Cerebellar nuclear complex (tissue), 1 donor: Measurements from ENCODE around the gene NAA25.
"Not testable (repeated sequence)": the region's sequence is repeated elsewhere in the genome, so short reads cannot be mapped to it uniquely, and the experiment has no call there.

Experiments
- DNase-seq, 2 experiments: peaks; one replicate each; lab custom pipeline; 2025; lab: John Stamatoyannopoulos, UW

The NAA25 gene

DNA sequence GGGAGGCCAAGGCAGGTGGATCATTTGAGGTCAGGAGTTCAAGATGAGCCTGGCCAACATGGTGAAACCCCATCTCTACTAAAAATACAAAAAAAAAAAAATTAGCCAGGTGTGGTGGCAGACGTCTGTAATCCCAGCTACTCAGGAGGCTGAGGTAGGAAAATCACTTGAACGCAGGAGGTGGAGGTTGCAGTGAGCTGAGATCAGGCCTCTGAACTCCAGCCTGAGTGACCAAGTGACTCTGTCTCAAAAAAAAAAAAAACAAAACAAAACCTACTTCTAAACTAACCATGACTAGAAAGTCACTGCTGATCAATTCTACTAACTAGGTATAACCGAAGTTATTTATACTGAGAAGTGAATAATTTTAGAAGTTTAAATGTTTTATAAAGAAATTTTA is 99.0 kb downstream of the NAA25 start:
- DNase-seq = not testable (repeated sequence)

DNA sequence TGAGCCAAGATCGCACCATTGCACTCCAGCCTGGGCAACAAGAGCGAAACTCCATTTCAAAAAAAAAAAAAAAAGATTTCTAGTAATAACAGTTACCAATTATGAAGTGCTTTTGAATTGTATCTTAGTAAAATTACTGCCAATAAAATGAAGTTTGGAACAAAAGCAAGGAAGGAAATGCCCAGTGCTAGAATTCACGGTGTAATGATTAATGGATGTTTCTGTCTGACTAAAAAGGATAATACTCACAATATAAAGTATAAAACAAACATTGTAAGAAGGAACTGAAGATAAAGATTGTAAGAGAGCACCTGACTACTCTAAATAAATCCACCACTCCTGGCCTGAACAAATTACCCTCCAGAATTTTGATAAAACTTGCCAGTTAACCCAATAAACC is 99.7 kb downstream of the NAA25 start:
- DNase-seq = no peak

- DNase-seq = no peak
Observed at GRCh38 chr12:112007945-112008344, 100.6 kb downstream of the NAA25 start.

DNA sequence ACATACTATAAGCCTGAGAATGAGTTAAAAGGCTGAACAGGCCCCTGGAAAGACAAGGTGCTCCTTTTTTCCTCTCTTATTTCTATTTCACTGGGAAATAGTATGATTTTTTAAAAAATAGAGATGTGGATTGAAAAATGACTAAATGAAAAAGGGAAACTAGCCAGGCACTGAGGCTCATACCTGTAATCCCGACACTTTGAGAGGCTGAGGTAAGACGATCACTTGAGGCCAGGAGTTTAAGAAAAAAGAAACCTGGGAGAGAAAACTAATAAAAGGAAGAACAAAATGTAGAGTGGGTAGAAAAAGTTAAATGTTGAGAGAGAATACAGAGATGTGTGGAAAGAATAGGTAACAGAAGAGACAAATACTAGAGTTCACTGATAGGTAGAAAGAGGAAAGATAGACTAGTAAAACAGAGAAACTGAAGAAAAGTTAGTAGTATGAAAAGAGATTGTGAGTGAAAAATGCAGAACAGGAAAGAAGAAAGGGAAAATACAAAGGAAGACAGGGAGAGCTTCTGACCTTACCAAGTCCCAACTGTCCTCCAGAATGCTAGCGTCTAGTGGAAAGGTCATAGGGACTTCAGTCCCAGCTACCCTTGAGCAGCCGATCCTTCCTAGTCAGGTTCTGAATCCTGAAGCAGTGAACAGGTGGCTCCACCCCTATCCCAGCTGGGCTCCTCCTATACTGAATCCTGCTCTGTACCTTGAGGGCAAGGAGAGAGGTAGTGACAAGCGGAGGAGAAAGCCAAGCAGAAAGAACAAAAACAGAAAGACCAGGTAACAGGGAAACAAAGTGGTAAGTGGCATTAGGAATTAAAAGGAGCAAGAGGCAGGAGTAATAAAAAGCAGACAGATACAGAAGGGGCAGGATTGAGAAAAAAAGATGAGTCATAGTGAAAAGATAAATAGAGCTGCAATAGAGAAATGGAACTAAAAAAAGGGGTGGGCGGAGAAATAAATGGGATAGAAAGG is 102.9 kb downstream of the NAA25 start:
- DNase-seq = no peak

DNA sequence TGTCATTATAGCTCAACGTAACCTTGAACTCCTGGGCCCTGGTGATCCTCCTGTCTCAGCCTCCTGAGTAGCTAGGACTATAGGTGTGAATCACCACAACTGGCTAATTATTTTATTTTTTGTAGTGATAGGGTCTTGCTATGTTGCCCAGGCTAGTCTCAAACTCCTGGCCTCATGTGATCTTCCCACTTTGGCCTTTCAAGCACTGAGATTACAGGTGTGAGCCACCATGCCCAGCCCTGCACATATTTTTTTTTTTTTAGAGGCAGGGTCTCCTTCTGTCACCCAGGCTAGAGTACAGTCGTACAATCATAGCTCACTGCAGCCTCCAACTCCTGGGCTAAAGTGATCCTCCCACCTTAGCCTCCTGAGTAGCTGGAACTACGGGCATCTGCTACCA is 104.5 kb downstream of the NAA25 start:
- DNase-seq = no peak

GRCh38 chr12:112001576-112001975 is 107.0 kb downstream of the NAA25 start:
- no peak for DNase-seq

GRCh38 chr12:112000820-112001219 is 107.8 kb downstream of the NAA25 start:
- no peak for DNase-seq

- DNase-seq = not testable (repeated sequence)
Observed at GRCh38 chr12:111999129-111999528, 109.5 kb downstream of the NAA25 start.

DNA sequence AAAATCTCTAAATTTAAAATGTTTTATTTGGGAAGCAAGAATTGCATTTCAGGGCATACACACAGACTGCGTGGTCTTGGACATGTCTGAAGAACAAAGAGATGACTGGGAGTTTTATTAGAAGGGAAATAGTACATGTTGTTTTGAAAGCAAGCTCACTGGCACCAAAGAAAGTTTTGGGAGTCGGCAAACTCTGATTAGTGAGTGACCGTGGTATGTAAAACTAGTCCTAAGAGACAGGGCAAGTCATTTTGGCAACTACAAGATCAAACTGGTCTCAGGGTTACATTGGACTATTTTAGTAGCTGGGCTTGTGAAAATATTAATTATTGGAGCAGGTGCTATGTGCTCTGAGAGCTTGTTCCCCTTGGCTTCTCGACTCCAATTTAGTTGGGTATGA is 110.6 kb downstream of the NAA25 start:
- DNase-seq = no peak

DNA sequence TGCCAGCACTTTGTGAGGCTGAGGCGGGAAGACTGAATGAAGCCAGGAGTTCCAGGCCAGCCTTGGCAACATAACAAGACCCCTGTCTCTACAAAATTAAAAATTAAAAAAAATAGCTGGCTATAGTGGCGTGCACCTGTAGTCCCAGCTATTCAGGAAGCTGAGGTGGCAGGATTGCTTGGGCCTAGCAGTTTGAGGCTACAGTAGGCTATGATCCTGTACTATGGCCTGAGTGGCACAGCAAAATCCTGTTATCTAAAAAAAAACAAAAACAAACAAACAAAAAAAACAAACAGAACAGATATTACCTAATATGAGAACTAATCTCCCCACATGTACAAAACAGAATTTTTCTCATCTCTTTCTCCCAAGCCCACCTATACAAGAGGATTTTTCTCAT is 111.3 kb downstream of the NAA25 start:
- DNase-seq = no peak

DNA sequence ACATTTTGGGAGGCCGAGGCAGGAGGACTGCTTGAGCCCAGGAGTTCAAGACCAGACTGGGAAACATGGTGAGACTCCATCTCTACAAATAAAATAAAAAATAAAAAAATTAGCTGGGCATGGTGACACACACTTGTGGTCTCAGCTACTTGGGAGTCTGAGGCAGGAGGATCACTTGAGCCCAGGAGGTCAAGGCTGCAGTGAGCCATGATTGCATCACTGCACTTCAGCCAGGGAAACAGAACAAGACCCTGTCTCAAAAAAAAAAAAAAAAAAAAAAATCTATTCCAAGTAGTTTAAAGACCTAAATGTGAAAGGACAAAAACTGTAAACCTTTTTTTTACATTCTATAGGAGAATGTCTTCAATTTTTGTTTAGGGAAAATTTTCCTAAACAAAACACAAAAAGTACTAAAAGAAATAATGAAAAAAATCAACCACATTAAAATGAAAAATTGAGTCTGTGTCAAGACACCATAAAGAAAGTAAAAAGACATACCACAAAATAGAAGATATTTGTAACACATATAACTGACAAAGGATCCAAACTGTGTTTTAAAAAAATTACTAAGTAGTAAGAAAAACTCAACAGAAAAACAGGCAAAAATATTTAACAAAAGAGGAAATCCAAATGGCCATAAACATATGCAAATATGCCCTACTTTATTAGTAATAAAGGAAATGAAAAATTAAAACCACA is 112.7 kb downstream of the NAA25 start:
- no peak for DNase-seq

GRCh38 chr12:111994211-111995111 is 114.1 kb downstream of the NAA25 start:
- not testable (repeated sequence) for DNase-seq

DNA sequence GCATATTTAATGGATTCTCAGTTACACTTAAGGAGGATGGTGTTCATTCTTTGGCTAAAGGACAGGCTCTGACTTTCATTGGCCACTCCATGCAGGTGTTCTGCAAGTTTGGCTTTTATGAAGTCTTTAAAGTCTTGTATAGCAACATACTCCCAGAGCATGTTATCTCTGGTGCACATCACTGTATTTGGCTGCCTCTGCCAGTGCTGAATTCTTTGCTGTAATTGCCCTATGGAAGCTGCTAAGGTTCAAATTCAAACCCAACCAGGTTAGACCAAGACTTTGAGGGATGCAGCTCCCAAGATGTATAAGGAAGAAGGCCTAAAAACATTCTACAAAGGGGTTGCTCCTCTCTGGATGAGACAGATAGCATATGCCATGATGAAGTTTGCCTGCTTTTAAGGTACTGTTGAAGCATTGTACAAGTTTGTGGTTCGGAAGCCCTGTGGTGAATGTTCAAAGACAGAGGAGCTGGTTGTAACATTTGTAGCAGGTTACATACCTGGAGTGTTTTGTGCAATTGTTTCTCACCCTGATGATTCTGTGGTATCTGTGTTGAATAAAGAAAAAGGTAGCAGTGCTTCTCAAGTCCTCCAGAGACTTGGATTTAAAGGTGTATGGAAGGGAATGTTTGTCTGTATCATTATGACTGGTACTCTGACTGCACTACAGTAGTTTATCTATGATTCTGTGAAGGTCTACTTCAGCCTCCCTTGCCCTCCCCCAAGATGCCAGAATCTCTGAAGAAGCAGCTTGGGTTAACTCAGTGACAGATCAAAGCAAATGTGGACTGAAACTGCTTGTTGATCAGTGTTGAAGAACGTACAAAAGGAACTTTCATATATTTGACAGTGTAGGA is 115.1 kb downstream of the NAA25 start:
- DNase-seq = no peak

DNA sequence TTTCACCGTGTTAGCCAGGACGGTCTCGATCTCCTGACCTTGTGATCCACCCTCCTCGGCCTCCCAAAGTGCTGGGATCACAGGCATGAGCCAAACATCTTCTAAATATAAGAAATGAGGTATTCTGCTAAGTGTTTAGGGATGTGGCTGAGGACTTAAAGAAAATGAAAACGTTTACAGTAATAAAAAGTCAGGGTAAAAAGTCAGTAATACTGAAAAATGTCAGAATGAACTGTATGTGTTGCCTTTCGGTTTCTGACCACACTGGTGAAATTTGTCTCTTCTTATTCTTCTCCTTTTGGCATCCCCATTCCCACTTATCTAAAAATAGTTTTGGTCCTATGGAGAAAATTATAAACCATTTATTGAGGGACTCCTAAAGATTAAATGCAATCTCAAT is 116.1 kb downstream of the NAA25 start:
- DNase-seq = no peak

GRCh38 chr12:111991946-111992345 is 116.6 kb downstream of the NAA25 start:
- DNase-seq = no peak

DNA sequence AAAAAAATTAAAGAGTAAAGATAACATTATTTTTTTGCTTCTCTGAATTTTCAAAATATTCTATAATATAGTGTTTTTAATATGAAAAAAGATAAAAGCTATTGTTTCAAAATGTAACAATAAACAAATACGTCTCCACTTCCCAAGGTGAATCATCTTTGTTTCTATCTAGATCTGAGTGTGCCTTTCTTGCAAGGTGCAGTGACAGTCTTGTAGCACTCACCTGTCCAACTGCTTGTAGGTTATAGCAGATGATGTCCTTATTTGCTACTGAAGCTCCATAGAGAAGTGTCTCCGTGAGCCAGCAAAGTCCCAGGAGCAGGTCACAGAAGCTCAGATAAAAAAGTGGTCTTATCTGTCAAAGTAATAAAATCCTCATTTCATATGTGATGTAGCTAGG is 117.0 kb downstream of the NAA25 start:
- DNase-seq = no peak

- DNase-seq = no peak
Observed at GRCh38 chr12:111984820-111985219, 123.8 kb downstream of the NAA25 start.

GRCh38 chr12:111981987-111982386 is 126.6 kb downstream of the NAA25 start:
- DNase-seq = no peak

GRCh38 chr12:111980598-111980997 is 128.0 kb downstream of the NAA25 start:
- no peak for DNase-seq

GRCh38 chr12:111978545-111978944 is 130.0 kb downstream of the NAA25 start:
- no peak for DNase-seq

GRCh38 chr12:111976860-111977259 is 131.7 kb downstream of the NAA25 start:
- no peak for DNase-seq
